ENCODE measurements around the gene TMUB2.
"Not testable (repeated sequence)": the region's sequence is repeated elsewhere in the genome, so short reads cannot be mapped to it uniquely, and the experiment has no call there.

Gene TMUB2

GRCh38 chr17:44186307-44187130 lies at the start of gene TMUB2:
Gene TMUB2, plus strand, starts transcription at chr17:44186972. Its CDS starts 737 bp downstream, at chr17:44187709.
- peak; percentile 100 for DNase-seq (ENCODE audit: low spot score)

- DNase-seq (ENCODE audit: low spot score): no peak
Measured at GRCh38 chr17:44137891-44138709, 48.7 kb upstream of the TMUB2 start.

GRCh38 chr17:44143921-44144320 lies 42.9 kb upstream of the TMUB2 start:
- not testable (repeated sequence) for DNase-seq (ENCODE audit: low spot score)

- DNase-seq (ENCODE audit: low spot score): no peak
Measured at GRCh38 chr17:44144966-44145739, 41.6 kb upstream of the TMUB2 start.

- no peak for DNase-seq (ENCODE audit: low spot score)
Measured at GRCh38 chr17:44146375-44147346, 40.1 kb upstream of the TMUB2 start.

- DNase-seq (ENCODE audit: low spot score): no peak
Measured at GRCh38 chr17:44147812-44148211, 39.0 kb upstream of the TMUB2 start.

GRCh38 chr17:44149066-44149465 lies 37.7 kb upstream of the TMUB2 start:
- DNase-seq (ENCODE audit: low spot score): not testable (repeated sequence)

- no peak for DNase-seq (ENCODE audit: low spot score)
Measured at GRCh38 chr17:44149750-44150329, 36.9 kb upstream of the TMUB2 start.

GRCh38 chr17:44152875-44153274 lies 33.9 kb upstream of the TMUB2 start:
- no peak for DNase-seq (ENCODE audit: low spot score)

GRCh38 chr17:44155488-44155887 lies 31.3 kb upstream of the TMUB2 start:
- no peak for DNase-seq (ENCODE audit: low spot score)

GRCh38 chr17:44159519-44160210 lies 27.1 kb upstream of the TMUB2 start:
- no peak for DNase-seq (ENCODE audit: low spot score)

GRCh38 chr17:44164476-44164875 lies 22.3 kb upstream of the TMUB2 start:
- DNase-seq (ENCODE audit: low spot score): no peak

GRCh38 chr17:44167181-44167861 lies 19.5 kb upstream of the TMUB2 start:
- no peak for DNase-seq (ENCODE audit: low spot score)

GRCh38 chr17:44170135-44170498 lies 16.7 kb upstream of the TMUB2 start:
- no peak for DNase-seq (ENCODE audit: low spot score)

- no peak for DNase-seq (ENCODE audit: low spot score)
Measured at GRCh38 chr17:44170499-44171201, 16.1 kb upstream of the TMUB2 start, which contains the start of gene ASB16. Gene ASB16, plus strand, starts transcription at chr17:44170704. Its CDS starts 86 bp downstream, at chr17:44170790.

- DNase-seq (ENCODE audit: low spot score): no peak
Measured at GRCh38 chr17:44171931-44172455, 14.8 kb upstream of the TMUB2 start.

GRCh38 chr17:44174427-44174826 lies 12.3 kb upstream of the TMUB2 start:
- no peak for DNase-seq (ENCODE audit: low spot score)

GRCh38 chr17:44176257-44176656 lies 10.5 kb upstream of the TMUB2 start:
- DNase-seq (ENCODE audit: low spot score): no peak
